T-helper 1 cell treated with Interleukin-12 subunit alpha and Interleukin-12 subunit beta and Interleukin-4 antibody, amounts not matched to agents 30 ng/mL and 1 ng/mL, for 36 hours (primary cell): Measurements from ENCODE around the gene FAAP20. TPM values are rescaled to one million over a fixed set of nuclear protein-coding genes. Genes with fewer than 3 reads are reported as not detected.

ENCODE experiments used
- intact Hi-C: fragments of 100-400 bp; cut with micrococcal nuclease; formaldehyde crosslinking; loops from one replicate; pipeline ENCODE4 v1.15.1; 2024
- total RNA-seq: library from RNA; stranded (reverse); gene quantifications from 2 replicates; pipeline ENCODE4 v1.2.3, GENCODE V29; 2022

Gene FAAP20
- total RNA-seq, 1 donor from 2014 or later = 42.6 TPM

DNA sequence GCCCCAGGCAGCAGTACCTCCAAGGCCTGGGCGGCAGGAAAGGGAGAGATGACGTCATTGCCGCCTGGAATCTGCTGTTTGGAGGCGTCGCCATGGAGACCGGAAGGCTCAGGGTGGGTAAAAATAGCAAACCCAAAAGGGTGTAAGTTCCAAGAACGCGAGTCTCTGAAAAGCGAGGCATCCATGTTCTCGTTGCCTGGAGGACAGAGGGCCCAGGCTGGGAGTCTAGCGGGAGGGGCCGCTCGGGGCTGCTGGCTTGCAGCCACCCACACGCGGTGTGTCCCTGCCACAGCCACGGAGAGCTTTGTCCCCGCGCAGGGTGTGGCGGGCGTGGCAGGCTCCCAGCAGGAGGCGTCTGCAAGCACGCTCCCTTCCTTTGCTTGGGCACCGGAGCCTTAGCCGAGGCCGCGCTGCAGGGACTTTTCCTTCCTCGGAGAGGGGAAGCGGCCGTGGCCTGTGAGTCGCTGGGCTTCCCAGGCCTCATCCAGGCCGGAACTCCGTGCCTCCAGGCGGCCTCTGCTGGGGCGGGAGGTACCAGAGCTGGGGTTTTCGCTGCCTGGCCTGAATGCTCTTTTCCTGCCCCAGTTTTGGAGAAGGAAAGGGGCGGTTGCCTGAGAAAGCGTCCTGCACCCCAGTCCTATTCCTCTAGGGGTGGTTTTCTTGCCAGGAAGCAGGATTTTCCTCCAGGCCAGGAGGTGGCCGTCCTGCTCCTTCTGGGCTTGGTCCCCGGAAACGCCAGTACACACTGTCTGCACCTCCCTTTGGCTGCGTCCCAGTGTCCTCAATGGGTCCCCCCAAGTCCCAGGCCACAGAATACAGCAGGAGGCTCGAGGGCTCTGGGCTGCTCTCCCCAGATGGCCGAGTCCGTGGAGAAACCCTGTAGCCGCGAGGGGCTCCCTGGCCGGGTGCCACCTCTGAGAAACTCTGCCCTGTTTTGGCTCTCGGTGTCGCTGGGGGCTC lies 18.2 kb upstream of the FAAP20 start:
- intact Hi-C loops = no loop called here

DNA sequence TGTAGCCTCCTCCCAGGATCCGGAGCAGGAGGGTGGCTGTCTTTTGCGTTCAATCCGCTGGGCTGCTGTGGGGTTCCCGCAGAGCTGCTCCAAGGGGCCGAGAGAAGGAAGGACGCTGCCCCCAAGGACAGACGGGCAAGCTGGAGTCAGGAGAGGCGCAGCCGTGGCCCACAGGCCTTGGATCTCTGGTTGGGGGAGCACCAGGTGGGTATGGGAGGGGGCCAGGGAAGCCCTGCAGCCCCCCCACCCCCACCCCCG lies 17.6 kb upstream of the FAAP20 start:
- intact Hi-C loops = no loop called here

DNA sequence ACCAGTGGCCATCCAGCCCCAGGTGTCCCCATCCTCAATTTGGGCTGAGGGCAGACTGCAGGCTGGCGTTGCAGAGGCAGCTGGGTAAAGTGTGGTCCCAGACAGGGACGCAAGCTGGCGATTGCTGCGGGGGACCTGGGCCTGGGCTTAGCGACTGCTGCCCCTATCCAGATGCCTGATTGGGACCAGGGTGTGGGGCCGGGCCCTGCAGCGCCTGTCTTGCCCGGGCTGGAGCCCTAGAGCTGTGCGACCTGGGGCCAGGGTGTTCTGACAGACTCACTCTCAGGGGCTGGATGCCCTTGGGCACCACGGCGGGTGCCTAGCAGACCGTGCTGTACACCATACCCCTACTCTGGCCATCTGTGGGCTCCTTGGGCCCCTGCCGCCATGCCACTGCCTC lies 16.2 kb upstream of the FAAP20 start:
- intact Hi-C loops = no loop called here

DNA sequence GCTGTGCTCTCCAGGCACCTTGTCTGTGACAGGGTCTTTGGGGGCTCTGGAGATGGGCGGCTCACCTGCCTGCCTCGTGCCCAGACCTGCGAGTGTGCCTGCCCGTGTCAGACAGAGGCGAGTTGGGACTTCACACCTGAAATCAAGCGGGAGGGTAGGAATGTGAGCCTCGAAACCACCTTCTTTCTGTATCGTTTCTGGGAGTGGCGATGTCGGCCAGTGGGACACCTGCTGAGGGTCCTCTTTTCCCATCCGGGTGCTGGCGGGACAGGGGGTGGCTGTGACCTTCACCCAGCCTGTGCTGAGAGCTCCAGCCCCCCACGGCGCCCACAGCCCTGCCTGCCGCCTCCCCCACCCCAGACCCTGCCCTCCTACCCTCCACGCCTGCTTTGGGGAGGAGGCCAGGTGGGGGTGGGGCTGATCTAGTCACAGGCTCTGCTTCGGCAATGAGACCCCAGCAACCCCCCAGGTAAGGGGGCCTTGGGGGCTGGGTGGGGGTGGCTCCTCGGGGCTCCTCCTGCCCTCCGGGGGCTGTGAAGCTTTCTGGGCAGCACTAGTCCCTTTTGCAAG lies 15.6 kb upstream of the FAAP20 start:
- intact Hi-C loops = no loop called here

DNA sequence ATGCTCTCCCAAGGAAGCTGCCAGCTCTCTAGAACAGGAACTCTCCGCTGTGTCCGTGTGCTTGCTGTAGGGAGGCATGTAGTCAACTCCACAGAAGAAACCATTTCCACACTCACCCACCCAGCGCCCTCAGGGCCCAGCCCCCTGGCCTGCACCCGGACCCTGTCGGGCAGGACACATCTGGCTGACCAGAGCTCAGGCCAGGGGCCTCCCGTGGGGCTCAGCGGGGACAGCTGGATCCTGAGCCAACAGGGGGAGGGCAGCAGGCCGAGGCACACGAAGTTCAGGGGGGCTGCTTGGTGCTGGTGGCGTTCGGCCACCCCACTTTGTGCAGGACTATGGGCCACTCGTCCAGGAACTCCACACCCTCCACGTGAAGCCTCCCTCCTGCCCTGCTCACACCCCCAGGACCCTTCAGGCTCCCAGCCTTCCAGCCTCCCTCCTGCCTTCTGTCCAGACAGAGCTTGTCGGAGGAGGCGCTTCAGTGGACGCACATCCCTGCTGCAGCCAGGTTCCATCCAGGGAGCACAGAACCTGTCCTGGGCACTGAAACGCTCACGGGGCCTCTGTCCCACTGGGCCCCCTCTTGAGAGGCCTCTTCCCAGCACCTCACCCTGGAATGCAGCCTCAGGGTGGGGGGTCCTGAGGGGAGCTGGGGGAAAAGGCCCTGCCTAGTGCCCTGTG lies 15.0 kb upstream of the FAAP20 start:
- intact Hi-C loops = no loop called here

DNA sequence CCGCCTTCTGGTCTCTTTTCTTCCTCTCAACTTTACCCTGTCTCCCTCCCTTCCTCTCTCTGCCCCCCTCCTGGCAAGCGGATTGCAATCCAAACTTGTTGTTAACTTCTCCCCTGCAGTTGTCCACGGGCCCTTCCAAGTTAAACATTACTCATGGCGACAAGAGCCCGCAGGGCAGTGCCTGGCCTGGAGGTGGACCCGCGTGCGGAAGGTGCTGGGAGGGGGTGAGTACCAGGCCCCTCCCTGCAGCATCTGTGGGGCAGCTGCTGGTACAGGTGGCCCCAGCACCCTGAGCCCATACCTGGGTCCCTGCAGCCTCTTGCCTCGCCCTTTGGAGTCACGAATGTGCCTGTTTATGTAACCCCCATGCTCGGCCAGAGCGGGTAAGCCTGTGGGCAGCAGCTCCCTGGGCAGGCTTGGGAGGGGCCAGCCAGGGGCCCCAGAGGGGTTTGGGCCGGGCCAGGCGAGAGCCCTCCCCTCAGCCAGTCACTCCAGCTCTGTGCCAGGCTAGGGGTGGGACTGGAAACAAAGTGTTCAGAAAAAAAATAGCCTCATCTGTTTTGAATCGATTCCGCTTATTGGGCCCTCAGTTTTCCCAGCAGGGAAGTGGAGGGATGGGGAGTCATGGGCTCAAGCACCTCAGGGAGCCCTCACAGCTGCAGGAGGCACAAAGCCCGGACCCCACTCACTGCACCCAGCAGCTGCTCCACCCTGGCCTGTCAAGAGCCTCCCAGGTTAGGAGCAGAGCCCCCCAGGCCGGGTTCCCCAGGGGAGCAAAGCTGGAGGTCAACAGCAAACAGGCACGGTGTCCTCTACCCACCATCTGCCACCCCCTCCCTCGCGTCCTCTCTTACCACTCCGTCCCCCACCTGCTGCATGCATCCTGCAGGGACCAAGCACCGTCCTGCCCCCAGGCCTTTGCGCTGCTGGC lies 14.0 kb upstream of the FAAP20 start:
- intact Hi-C loops = no loop called here

DNA sequence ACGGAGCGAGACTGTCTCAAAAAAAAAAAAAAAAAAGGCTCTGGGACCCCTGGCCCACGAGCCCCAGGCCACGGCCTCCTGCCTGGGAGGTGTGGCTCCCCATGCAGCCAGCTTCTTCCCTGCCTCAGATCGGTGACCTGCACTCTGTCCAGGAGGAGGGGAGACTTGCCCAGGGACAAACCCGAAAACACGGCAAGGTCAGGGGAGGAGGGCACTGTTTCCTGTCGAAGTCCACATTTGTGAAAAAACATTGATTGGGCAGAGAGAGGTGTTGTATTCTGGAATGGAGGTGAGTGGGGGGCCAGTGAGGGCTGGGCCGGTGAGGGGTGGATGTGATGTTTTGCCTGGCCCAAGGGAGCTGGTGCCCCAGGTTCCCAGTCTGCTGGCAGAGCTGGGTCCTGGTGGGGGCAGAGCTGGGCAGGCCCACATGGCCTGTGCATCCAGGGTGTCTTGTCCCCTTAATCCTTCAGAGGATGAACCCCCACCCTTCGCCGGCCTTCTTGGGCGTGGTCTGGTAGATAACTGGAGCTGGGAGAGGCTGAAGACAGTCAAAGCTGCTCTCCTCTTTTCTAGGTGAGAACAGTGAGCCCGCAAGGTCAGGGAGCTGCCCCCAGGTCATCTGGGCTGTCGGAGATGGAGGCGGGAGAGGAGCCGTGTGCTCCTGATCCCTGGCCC lies 12.4 kb upstream of the FAAP20 start:
- intact Hi-C loops = no loop called here

DNA sequence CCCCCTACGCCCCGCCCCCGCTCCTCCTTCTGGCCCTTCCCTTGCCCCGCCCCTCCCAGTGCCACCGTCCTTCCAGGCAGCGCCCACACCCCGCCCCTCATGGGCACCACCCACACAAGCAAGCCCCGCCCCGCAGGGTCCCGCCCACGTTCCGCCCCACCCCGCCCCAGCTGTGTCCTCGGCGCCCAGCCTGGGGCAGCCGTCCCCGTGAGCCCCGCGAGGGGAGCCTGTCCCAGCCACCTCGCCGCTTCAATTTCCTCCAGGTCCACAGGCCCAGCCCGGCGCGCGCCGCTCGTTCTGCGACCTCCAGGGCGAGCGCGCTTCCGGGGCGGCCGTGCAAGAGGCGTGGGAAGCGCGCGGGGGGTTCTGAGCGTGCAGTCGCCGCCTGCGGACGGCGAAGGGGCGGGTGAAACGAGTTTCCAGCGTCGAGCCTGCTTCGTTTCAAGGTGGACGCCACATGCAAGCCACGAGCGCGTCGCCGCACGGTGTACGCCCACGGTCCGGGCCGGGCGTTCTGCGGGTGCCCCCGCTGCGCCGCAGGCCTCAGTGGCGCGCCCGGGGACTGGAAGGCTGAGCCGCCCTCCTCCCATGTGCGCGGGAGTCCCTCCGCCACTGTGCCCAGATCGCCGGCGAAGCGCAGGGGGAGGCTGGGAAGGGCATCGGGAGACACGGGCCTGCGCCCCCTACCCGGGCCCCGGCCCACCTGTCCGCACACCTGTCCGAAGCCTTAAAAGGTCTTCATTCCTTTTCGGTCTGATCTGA lies 10.8 kb upstream of the FAAP20 start:
- intact Hi-C loops = loop anchor here (1.0 to 2.0 kb wide), 7 partner anchors 22 to 381 kb away; partner anchors contain the start of genes PRXL2B and TMEM52

DNA sequence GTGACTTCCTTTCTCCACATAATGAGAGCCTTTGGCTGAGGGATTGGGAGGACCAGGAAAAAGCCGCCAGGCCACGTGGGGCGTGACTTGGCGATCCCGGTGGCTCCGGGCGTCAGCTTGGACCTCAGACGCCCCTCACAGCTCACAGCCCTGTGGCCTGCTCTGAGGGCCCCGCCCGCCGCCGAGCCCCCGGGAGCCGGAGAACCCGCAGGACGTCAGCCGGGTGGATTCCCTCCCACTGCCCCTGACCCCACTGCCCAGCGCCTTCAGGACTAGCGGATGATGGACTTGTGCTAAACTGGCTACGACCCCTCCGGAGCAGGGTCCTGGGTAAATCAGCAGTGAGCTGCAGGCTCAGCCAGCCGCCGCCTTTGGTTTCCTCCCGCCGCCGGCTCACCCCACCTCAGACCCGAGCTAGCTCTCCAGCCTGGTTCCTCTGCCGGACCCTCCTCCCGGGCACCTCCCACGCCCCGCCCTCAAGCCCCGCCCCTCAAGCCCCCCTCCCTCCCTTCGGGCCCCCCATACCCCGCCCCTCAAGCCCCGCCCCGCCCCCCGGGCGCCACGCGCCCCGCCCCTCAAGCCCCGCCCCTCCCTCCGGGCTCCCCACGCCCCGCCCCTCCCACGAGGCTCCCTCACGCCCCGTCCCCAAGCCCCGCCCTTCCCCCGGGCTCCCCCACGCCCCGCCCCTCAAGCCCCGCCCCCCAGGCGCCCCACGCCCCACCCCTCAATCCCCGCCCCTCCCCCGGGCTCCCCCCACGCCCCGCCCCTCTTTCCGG lies 10.0 kb upstream of the FAAP20 start:
- intact Hi-C loops = loop anchor here (1.0 to 2.0 kb wide), 8 partner anchors 9 to 382 kb away; partner anchors contain the start of genes PRXL2B and TMEM52

DNA sequence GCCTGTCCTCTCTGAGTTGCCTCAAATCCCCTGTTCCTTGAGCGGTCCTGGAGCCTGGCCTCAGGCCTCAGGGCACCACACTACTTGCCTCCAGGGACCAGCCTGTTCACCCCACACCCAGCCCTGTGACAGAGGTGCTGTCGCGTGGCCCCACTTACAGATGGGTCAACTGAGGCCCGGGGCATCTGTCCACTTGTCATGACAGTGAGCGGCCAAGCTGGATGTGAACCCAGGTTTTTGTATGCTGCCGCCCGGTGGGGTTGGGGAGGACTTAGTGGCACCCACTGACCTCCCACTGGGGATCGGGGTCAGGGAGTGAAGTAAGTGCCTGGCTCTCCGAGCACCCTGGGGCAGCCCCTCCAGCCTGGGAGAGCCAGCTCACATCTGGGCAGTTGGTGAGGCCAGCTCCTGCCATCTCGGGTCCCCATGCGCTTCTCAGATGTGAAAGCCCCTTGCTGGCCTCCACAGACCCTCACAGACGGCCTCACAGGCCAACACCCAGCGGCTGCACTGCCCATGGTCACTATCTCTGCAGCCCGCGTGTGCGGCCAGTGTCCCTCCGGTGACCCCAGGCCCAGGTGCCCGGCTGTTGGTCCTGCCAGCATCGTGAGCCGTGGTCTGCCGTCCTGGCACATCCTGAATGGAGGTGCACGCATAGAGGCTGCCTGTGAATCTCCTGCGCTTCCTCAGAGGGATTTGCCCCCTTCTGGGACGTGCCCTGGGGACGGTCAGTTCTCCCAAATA lies 9.3 kb upstream of the FAAP20 start:
- intact Hi-C loops = loop anchor here (1.0 to 2.0 kb wide), 3 partner anchors 9 to 343 kb away; no protein-coding TSS in a partner anchor

DNA sequence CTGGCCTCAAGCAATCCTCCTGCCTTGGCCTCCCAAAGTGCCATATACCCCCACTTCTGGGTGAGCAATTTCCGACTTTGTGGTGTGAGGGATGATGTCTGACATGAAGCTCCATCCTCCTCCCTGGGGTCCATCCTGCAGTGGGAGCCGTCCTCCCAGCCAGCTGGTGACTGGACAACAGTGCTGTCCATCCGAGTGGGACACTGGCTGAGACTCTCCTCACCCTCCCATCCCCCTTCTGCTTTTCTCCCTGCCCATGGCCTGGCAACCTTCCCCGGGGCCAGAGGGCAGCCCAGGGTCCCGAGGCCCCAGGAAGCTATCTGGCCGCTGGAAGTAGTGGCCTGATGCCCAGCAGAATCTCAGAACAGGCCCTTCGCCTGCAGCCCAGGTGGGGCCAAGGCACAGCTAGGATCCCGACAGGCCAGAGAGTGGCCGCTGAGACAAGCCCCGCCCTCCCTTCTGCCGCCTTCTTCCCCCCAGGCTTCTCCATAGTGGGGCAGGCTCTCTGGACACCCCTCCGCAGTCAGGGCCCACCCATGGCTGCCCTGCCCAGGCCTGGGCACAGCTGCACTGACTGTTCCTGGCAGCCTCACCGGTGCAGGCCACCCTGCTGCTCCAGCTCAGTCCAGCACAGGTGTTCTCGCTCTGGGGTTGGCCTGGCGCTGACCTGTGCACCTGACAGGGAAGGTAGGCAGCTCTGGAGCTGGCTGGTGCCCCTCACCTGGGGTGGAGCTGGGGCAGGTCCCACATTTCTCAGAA lies 8.4 kb upstream of the FAAP20 start:
- intact Hi-C loops = no loop called here

DNA sequence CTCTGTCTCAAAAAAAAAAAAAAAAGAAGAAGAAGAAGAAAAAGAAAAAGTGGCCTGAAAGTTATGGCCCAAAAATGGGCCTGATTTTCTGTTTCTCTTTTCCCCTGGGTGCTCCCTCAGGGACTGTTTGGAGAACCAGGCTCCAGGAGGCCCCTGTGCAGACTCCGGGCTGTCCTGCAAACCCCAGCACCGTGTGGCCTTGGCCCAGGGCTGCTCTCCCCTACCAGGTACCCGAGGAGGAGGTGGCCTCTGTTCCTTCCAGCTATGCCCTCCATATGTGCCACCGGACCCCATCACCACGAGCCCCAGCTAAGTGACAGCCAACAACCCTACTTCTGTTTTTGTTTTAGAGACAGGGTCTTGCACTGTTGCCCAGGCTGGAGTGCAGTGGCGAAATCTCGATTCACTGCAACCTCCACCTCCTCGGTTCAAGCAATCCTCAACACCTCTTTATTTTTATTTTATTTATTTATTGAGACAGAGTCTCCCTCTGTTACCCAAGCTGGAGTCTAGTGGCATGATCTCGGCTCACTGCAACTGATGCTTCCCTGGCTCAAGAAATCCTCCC lies 7.5 kb upstream of the FAAP20 start:
- intact Hi-C loops = no loop called here

DNA sequence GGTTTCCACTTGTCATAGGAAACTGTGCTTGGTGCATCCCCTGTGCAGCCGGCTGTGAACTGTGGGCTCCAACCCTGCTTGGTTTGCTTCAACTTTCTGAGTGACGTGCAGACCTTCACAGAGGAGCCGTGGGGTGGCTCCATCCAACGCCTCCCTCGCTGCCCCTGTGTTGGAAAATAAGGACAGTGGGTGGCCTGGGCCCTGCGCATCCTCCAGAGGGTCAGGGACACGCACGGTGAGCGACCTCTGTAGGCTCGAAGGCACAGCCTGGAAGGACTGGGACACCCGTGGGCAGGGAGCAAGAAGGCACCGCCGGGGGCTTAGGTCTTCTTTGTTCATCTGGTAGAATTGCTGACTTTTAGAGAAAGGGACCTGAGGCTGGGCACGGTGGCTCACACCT lies 6.5 kb upstream of the FAAP20 start:
- intact Hi-C loops = no loop called here

DNA sequence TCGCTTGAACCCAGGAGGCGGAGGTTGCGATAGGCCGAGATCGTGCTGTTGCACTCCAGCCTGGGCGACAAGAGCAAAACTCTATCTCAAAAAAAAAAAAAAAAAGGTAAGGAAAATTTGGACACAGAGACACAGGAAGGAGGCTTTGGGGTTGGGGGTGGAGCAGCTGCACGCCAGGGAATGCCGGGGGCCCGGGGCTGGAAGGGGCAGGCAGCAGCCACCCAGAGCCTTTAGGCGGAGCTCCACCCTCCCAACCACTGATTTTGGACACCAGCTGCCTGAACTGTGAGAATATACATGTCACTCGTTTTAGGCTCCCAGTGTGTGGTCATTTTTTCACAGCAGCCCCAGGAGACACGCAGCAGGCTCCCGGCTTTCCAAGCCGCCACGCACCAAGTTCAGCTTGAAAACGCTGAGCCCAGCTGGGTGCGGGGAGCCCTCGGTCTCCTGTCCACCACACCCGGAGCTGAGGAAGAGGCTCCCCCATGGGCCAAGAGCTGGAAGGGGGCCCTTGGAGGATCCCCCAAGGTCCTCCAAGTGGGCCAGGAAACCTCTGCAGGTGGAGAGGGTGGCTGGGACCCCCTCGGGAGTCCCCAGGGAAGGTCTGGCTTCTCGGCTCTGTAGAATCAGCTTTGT lies 5.9 kb upstream of the FAAP20 start:
- intact Hi-C loops = no loop called here

DNA sequence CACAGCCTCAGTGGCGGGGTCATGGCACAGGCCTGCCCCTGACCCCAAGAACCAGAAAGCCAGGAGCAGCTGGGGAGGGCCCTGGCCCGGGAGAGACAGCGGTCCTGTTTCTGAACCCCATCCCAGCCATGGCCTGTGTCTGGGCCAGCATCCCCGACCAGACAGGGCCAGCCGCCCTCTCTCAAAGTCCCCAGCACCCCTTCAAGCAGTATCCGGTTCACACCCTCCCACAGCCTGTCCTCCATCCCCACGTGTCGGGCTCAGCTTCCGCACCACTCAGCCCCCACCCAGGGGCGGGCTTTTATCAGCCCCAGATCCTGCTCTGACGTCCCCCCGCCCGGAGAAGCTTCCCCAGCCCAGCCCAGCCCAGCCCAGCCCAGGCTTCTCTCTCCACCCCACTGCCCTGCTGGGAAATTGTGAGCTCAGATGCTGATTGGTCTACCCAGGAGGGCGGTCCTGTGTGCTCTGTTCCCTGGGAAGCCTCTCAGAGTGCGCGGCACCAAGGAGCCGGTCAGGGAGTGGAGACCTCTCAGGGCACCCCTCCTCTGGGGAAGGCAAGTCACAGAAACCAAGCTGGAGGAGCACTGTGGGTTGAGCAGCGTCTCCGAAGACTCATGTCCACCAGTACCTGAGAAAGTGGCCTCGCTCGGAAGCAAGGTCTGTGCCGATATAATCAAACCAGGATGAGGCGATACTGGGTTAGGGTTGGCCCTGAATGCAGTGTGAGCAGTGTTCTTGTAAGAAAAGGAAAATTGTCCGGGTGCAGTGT lies 4.7 kb upstream of the FAAP20 start:
- intact Hi-C loops = loop anchor here (1.0 to 2.0 kb wide), 7 partner anchors 35 to 327 kb away; partner anchors contain the start of genes MORN1, PANK4, RER1 and TMEM52

DNA sequence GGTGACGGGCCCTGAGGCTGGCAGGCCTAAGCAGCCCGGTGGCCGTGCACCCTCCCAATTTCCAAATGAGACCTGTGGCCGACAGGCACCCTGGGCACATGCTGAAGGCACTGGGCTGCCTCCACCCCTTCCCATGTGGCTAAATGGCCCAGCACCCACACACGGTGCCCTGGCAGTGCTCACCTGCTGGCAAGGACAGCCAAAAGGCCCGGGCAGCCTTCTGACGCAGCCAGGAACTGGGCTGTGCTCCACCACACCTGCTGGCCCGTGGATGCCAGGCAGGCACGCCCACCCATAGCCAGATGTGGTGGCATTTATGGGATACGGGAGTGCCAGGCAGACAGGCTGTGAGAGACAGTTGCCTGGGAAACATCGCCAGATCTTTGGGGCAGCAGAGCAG lies 4.0 kb upstream of the FAAP20 start:
- intact Hi-C loops = loop anchor here (2.0 kb wide), 1 partner anchor 116 kb away; no protein-coding TSS in a partner anchor
